Fibroblast of upper back skin (primary cell): Measurements from ENCODE around the gene SCARB1.

ENCODE experiments used
- DNase-seq: peaks from one replicate; pipeline ENCODE4 v3.0.0-alpha.2; 2013

The SCARB1 gene

GRCh38 chr12:124756760-124757159 is 106.9 kb downstream of the SCARB1 start:
- no peak for DNase-seq

DNA sequence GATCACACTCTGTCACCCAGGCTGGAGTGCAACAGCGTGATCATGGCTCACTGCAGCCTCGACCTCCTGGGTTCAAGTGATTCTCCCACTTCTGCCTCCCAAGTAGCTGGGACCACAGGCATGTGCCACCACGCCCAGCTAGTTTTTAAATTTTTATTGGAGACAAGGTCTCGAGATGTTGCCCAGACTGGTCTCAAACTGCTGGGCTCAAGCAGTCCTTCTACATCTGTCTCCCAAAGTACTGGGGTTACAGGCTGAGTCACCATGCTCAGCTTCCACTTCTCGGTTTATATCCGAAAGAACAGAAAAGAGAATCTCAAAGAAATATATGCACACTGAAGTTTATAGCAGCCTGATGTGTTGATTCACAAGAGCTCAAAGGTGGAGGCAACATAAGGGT is 107.5 kb downstream of the SCARB1 start:
- DNase-seq: no peak

GRCh38 chr12:124755801-124756148 is 107.9 kb downstream of the SCARB1 start:
- no peak for DNase-seq

DNA sequence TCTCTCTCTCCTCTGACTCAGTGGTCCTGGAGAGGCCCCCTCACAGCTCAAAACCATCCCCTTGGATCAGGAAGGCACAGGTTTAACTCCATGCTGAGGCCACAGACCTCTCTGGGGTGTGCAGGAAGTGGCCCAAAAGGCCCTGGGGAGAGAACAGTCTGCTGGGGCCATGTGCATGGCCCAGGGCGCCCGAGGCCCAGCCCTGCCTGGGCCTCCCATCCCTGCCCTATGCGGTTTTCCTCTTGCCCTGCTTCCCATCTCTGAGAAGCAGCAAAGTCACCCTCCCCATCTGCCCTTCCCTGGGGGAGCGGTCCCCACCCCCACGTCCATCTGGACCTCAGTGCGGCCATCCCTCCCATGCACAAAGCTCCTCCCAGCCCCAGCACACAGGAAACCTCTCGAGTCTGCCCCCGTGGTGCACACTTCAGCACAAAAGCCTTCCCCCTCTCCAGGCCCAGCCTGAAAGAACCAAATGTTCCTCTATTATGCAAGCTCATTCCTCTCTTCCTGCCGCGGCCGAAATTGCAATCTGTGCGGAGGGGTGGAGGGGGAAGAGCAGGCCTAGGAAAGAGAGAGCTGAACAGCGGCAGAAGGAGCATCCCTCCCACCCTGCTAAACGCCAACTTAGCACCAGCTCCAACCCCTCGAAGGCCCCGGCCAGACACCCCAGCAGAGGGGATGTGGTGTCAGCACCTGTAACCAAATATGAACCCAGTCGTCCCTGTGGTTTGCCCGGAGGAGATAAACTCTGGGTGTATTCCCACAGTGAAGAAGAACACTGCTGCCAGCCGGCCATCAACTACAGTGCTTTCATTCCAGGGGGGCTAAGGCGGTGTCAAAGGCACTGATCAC is 108.5 kb downstream of the SCARB1 start:
- peak; percentile 94 for DNase-seq

- no peak for DNase-seq
These were observed 109.2 kb downstream of the SCARB1 start for GRCh38 chr12:124754491-124754890.

- no peak for DNase-seq
These were observed 109.7 kb downstream of the SCARB1 start for GRCh38 chr12:124753993-124754392.

GRCh38 chr12:124753228-124753591 is 110.5 kb downstream of the SCARB1 start:
- no peak for DNase-seq

GRCh38 chr12:124752437-124753227 is 111.0 kb downstream of the SCARB1 start:
- peak; percentile 80 for DNase-seq

DNA sequence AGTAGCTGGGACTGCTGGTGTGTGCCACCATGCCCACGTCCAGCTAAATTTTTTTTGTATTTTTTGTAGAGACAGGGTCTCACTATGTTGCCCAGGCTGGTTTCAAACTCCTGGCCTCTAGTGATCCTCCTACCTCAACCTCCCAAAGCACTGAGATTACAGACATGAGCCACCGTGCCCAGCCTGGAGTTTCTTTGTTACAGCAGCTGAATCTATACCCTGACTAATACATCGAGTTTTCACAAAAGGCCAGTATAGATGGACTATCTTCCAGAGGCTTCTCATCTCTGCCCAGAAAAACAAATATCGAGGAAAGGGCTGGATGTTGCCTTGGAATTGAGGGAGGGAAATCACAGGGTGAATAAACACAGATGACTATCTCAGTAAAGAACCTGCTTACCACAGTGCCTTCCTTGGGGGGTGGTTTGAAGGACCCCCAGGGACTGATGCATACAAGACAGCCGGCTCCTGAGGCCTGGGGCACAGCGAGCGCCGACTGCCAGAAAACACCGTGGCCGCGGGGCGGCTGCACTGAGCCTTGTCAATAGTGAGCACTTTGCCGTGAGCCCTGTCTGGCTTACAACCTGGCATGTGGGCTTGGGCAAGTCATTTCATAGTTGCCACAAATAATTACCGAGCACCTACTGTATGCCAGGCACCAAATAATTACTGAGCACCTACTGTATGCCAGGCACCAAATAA is 111.9 kb downstream of the SCARB1 start:
- no peak for DNase-seq

- DNase-seq: no peak
These were observed 112.7 kb downstream of the SCARB1 start for GRCh38 chr12:124750787-124751471.

DNA sequence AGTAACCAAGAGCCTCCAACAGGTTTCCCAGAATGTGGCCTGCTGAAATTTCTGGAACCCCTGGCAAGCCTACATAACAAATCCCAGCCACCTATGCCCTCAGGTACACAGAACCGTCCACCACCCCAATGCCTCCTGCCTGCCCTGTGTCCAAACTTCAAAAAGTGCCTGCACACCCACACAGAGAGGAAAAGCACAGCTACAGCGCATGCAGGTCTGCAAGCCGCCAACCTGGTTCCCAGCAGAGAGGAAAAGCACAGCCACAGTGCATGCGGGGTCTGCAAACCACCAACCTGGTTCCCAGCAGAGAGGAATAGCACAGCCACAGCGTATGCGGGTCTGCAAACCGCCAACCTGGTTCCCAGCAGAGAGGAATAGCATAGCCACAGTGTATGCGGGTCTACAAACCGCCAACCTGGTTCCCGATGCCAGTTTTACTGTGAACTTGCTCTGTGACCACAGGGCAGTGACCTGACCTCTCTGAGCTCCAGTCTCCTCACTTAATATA is 113.5 kb downstream of the SCARB1 start:
- no peak for DNase-seq

GRCh38 chr12:124749725-124750124 is 113.9 kb downstream of the SCARB1 start:
- DNase-seq: no peak

DNA sequence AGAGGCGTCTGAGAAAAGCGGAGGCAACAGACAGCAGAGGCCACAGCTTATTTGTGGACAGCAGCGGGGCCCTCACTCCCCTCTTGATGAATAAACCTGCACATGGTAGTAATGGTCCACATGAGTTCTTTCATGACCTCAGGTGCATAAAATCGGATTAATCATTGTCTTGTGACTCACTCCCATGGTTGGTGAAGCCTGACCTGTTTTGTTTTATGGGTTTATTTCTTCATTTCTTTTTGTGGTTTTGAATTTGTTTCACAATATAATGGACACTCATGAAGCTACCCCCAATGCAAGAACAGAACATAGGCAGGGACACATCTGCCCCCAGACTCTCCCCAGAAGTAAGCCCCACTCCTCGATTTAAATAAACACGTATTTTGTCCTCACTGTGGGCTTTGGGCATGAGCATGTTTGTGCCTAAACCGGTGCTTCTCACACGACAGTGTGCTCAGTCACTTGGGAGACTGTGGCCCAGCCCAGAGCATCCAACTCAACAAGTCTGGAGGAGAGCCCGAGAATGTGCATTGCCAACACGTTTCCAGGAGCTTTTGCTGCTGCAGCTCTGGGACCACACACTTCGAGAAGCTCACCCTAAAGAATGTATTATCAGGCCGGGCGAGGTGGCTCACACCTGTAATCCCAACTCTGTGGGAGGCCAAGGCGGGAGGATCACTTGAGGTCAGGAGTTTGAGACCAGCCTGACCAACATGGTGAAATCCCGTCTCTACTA is 116.1 kb downstream of the SCARB1 start:
- peak; percentile 96 for DNase-seq

GRCh38 chr12:124746649-124747425 is 116.8 kb downstream of the SCARB1 start:
- no peak for DNase-seq

GRCh38 chr12:124745891-124746570 is 117.6 kb downstream of the SCARB1 start:
- DNase-seq: peak; percentile 97

DNA sequence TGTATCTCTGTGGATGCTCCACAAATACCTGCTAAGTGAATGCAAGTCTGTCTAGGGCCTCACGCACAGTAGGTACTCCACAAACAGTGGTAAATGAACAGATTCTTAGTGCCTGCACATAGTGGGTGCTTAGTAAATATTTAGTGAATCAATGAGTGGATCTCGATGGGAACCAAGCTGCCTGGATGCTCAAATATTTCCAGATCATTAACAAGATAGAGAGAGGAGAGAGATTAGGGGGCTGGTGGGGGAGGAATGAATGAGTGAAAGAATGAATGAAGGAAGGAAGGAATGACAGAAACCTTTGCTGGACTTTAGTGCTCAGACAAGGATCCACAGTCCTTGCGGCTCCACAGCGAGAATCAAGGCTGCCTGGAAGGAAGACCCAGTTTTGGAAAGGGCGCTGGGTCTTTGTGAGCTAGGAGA is 118.2 kb downstream of the SCARB1 start:
- no peak for DNase-seq

DNA sequence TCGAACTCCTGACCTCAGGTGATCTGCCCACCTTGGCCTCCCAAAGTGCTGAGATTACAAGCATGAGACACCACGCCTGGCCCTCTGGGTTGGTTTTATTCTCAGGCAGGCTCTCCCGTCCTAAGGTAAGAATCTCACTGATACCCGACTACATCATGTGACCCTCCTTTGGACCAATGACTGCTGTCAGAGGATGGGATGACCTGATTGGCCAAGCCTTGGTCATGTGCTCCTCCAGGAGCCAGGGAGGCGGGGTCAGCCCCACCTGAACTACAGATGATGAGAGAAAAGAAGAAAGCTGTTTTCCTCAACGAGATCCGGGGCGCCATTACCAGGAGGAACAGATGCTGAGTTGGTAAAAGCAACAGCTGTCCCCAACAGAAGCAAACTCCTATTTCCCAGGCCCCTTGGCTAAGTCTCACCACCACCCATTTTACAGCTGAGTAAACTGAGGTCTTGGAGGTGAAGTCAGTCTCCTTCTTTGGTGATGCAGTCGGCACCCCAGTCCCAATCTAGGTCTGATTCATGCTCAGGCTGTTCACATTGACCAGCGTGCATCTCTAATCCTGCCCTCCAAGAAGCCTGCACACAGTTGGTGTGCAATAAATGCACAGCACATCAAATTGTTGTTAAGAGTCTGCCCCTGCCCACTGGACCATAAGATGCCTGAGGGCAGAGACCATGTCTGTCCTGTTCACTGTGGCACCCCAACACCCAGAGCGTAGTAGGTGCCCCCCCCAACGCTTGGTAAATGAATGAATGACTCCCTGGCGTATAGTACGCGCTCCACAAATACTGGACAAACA is 118.8 kb downstream of the SCARB1 start:
- DNase-seq: no peak

DNA sequence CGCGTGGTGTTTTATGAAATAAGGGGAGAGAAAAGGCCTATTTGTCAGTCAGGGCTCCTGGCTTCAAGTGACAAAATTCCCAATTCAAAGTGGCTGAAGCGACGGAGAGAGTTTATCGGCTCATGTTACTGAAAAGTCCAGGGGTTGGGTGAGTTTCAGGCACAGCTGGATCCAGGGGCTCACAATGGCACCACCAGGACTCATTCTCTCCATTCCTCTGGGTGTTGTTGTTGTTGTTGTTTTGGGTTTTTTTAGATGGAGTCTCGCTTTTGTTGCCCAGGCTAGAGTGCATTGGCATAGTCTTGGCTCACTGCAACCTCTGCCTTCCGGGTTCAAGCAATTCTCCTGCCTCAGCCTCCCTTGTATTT is 119.4 kb downstream of the SCARB1 start:
- no peak for DNase-seq

- DNase-seq: no peak
These were observed 120.0 kb downstream of the SCARB1 start for GRCh38 chr12:124743479-124744272.
